ENCODE results near the gene CYP3A4. TPM values are rescaled to one million over a fixed set of nuclear protein-coding genes. Genes with fewer than 3 reads are reported as not detected.

The CYP3A4 gene
- total RNA-seq, 1 donor from 2014 or later = not detected

- Mint-ChIP-seq H3K4me3 (ENCODE audit: unreplicated experiment) (no peak overlapping the region), H3K9me3 (ENCODE audit: unreplicated experiment) (no peaks in the 10 kb centered on the region), H3K4me1 (ENCODE audit: low read depth, unreplicated experiment) (no peaks in the 10 kb centered on the region), H3K27me3 (ENCODE audit: unreplicated experiment) (no peaks in the 10 kb centered on the region), H3K27ac (ENCODE audit: unreplicated experiment) (no peak overlapping the region), H3K36me3 (ENCODE audit: unreplicated experiment) (no peaks in the 10 kb centered on the region)
- no peak for TF ChIP-seq CTCF (IDR thresholded peaks at IDR 0.05; ENCODE audit: partially characterized antibody, unreplicated experiment)
- no peak for DNase-seq
Measured at GRCh38 chr7:99822731-99823718, 39.0 kb upstream of the CYP3A4 start.

- no peak for TF ChIP-seq CTCF (IDR thresholded peaks at IDR 0.05; ENCODE audit: partially characterized antibody, unreplicated experiment)
- no peak for DNase-seq
- Mint-ChIP-seq H3K4me3 (ENCODE audit: unreplicated experiment) (no peak overlapping the region), H3K27ac (ENCODE audit: unreplicated experiment) (no peak overlapping the region), H3K4me1 (ENCODE audit: low read depth, unreplicated experiment) (no peaks in the 10 kb centered on the region), H3K9me3 (ENCODE audit: unreplicated experiment) (no peaks in the 10 kb centered on the region), H3K36me3 (ENCODE audit: unreplicated experiment) (no peaks in the 10 kb centered on the region), H3K27me3 (ENCODE audit: unreplicated experiment) (no peaks in the 10 kb centered on the region)
Measured at GRCh38 chr7:99820408-99821027, 36.5 kb upstream of the CYP3A4 start.

GRCh38 chr7:99808766-99809165 is 24.8 kb upstream of the CYP3A4 start:
- Mint-ChIP-seq H3K36me3 (ENCODE audit: unreplicated experiment) (peaks cover 2% of the 10 kb centered on the region), H3K4me1 (ENCODE audit: low read depth, unreplicated experiment) (no peaks in the 10 kb centered on the region), H3K9me3 (ENCODE audit: unreplicated experiment) (no peaks in the 10 kb centered on the region), H3K27me3 (ENCODE audit: unreplicated experiment) (peaks cover 1% of the 10 kb centered on the region), H3K27ac (ENCODE audit: unreplicated experiment) (no peak overlapping the region), H3K4me3 (ENCODE audit: unreplicated experiment) (no peak overlapping the region)
- no peak for TF ChIP-seq CTCF (IDR thresholded peaks at IDR 0.05; ENCODE audit: partially characterized antibody, unreplicated experiment)
- no peak for DNase-seq

GRCh38 chr7:99806839-99807478 is 23.0 kb upstream of the CYP3A4 start:
- peaks cover 4% of the 10 kb centered on the region for H3K36me3 Mint-ChIP-seq (ENCODE audit: unreplicated experiment)

More at GRCh38 chr7:99806839-99807478, 23.0 kb upstream of the CYP3A4 start:
- TF ChIP-seq CTCF (IDR thresholded peaks at IDR 0.05; ENCODE audit: partially characterized antibody, unreplicated experiment) = no peak
- peaks cover 1% of the 10 kb centered on the region for H3K9me3 Mint-ChIP-seq (ENCODE audit: unreplicated experiment)
- H3K27me3 Mint-ChIP-seq (ENCODE audit: unreplicated experiment) = peaks cover 1% of the 10 kb centered on the region
- H3K27ac Mint-ChIP-seq (ENCODE audit: unreplicated experiment) = no peak overlapping the region
- no peak for DNase-seq
- H3K4me1 Mint-ChIP-seq (ENCODE audit: low read depth, unreplicated experiment) = no peaks in the 10 kb centered on the region
- no peak overlapping the region for H3K4me3 Mint-ChIP-seq (ENCODE audit: unreplicated experiment)
